ENCODE results near the gene CCDC50. TPM values are rescaled to one million over a fixed set of nuclear protein-coding genes. Genes with fewer than 3 reads are reported as not detected.

The CCDC50 gene
- total RNA-seq, 3 donors from 2014 or later, result 86.9 to 101 (median 93.4) TPM

DNA sequence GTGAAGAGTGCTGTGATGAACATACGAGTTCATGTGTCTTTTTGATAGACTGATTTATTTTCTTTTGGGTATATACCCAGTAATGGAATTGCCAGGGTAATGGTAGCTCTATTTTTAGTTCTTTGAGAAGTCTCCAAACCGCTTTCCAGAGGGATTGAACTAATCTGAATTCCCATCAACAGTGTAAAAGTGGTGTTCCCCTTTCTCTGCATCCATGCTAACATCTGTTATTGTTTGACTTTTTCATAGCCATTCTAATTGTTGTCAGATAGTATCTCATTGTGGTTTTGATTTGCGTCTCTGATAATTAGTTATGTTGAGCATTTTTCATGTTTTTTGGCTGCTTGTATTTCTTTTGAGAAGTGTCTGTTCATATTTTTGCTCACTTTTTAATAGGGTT is 55.9 kb downstream of the CCDC50 start:
- DNase-seq (ENCODE audit: low spot score in 2 of 2), result no peak
- peaks cover 7% of the 10 kb centered on the region for H3K36me3 ChIP-seq
- intact Hi-C loops (cut with DNase I; ENCODE audit: low total_unique reads), result no loop called here

DNA sequence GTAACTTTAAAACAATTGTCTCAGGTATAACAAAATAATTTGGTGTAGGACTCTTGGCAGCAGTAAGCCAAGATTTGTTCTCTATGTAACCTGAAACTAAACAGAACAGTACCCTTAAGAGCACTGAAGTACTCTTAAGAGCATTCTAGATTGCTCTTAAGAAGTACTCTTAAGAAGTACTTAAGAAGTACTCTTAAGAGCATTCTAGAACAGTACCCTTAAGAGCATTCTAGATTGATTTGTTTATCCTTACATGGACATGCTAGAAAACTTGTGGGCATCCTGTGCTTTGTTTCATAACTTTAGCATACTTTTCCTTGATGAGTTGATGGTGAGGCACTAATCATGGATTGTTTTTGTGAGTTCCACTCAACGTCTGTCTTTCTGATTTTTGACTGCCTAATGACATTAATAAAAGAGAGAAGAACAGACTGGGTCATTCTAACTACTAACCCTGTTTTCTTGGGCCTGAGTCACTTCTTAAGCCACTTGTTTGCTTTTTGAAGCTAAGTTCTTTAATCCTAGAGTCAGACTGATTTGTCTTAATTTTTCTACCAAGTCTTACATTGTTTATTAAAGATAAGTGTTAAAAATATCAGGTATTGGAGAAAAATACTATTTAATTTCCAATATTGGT is 58.4 kb downstream of the CCDC50 start:
- no peak for DNase-seq (ENCODE audit: low spot score in 2 of 2)
- H3K36me3 ChIP-seq, result no peaks in the 10 kb centered on the region
- no peaks in the 10 kb centered on the region for H3K27me3 ChIP-seq
- H3K9me3 ChIP-seq, result no peaks in the 10 kb centered on the region
- TF ChIP-seq, protein P1, sequence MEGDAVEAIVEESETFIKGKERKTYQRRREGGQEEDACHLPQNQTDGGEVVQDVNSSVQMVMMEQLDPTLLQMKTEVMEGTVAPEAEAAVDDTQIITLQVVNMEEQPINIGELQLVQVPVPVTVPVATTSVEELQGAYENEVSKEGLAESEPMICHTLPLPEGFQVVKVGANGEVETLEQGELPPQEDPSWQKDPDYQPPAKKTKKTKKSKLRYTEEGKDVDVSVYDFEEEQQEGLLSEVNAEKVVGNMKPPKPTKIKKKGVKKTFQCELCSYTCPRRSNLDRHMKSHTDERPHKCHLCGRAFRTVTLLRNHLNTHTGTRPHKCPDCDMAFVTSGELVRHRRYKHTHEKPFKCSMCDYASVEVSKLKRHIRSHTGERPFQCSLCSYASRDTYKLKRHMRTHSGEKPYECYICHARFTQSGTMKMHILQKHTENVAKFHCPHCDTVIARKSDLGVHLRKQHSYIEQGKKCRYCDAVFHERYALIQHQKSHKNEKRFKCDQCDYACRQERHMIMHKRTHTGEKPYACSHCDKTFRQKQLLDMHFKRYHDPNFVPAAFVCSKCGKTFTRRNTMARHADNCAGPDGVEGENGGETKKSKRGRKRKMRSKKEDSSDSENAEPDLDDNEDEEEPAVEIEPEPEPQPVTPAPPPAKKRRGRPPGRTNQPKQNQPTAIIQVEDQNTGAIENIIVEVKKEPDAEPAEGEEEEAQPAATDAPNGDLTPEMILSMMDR (IDR thresholded peaks at IDR 0.05), result no peak
- TF ChIP-seq POLR2A (IDR thresholded peaks at IDR 0.05) (no peak), POLR2AphosphoS5 (IDR thresholded peaks at IDR 0.05) (no peak)
- H3K4me3 ChIP-seq, result no peak overlapping the region
- H3K27ac ChIP-seq, result no peak overlapping the region
- H3K4me1 ChIP-seq, result no peaks in the 10 kb centered on the region
- intact Hi-C loops (cut with DNase I; ENCODE audit: low total_unique reads), result no loop called here

More for the DNA sequence above, 55.9 kb downstream of the CCDC50 start:
- H3K4me1 ChIP-seq, result no peaks in the 10 kb centered on the region
- no peaks in the 10 kb centered on the region for H3K27me3 ChIP-seq
- H3K9me3 ChIP-seq, result no peaks in the 10 kb centered on the region
- H3K4me3 ChIP-seq, result no peak overlapping the region
- no peak for TF ChIP-seq POLR2A (IDR thresholded peaks at IDR 0.05)
- TF ChIP-seq POLR2AphosphoS5 (IDR thresholded peaks at IDR 0.05), result no peak
- TF ChIP-seq, protein P1 (IDR thresholded peaks at IDR 0.05), result no peak
- H3K27ac ChIP-seq, result no peak overlapping the region

DNA sequence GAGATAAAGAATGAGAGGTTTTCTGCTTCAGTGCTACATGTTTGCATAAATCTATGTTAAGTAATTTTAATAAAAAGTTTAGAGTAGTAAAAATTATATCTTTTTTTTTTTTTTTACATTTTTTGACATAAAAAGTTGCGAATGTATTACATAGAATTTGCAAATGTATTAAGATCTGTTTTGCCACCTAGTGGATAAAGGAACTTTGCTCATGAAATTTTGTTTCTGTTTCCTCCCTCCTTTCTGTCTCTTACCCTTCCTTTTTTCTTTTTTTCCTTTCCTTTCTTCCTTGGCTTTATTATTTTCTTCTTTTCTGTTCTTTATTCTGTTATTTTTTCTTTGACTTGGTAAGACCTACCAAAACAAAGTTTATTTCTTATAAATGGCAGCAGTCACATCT is 59.6 kb downstream of the CCDC50 start:
- TF ChIP-seq, protein P1 (IDR thresholded peaks at IDR 0.05), result no peak
- no peak for TF ChIP-seq POLR2A (IDR thresholded peaks at IDR 0.05)
- TF ChIP-seq POLR2AphosphoS5 (IDR thresholded peaks at IDR 0.05), result no peak
- Histone ChIP-seq H3K4me1 (no peaks in the 10 kb centered on the region), H3K9me3 (no peaks in the 10 kb centered on the region), H3K4me3 (no peak overlapping the region), H3K27ac (no peak overlapping the region), H3K36me3 (no peaks in the 10 kb centered on the region), H3K27me3 (no peaks in the 10 kb centered on the region)
- DNase-seq (ENCODE audit: low spot score in 2 of 2), result no peak
- intact Hi-C loops (cut with DNase I; ENCODE audit: low total_unique reads), result no loop called here

DNA sequence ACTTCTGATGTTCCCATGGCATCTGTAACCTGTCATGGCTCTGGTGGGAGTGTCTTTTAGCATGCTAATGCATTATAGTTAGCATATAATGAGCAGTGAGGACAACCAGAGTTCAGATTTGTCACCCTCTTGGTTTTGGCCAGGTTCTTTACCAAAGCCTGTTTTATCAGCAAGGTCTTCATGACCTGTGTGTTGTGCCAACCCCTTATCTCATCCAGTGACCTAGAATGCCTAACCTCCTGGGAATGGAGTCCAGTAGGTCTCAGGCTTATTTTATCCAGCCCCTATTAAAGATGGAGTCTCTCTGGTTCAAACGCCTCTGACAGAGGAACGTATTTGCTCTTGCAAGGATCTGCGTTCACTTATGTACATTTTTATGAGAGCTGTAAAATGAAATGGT is 61.4 kb downstream of the CCDC50 start:
- Histone ChIP-seq H3K36me3 (peaks cover 3% of the 10 kb centered on the region), H3K27me3 (no peaks in the 10 kb centered on the region), H3K9me3 (no peaks in the 10 kb centered on the region), H3K4me1 (no peaks in the 10 kb centered on the region), H3K27ac (no peak overlapping the region), H3K4me3 (no peak overlapping the region)
- TF ChIP-seq, protein P1 (IDR thresholded peaks at IDR 0.05), result no peak
- TF ChIP-seq POLR2AphosphoS5 (IDR thresholded peaks at IDR 0.05), result no peak
- no peak for TF ChIP-seq POLR2A (IDR thresholded peaks at IDR 0.05)
- no peak for DNase-seq (ENCODE audit: low spot score in 2 of 2)
- intact Hi-C loops (cut with DNase I; ENCODE audit: low total_unique reads), result no loop called here

DNA sequence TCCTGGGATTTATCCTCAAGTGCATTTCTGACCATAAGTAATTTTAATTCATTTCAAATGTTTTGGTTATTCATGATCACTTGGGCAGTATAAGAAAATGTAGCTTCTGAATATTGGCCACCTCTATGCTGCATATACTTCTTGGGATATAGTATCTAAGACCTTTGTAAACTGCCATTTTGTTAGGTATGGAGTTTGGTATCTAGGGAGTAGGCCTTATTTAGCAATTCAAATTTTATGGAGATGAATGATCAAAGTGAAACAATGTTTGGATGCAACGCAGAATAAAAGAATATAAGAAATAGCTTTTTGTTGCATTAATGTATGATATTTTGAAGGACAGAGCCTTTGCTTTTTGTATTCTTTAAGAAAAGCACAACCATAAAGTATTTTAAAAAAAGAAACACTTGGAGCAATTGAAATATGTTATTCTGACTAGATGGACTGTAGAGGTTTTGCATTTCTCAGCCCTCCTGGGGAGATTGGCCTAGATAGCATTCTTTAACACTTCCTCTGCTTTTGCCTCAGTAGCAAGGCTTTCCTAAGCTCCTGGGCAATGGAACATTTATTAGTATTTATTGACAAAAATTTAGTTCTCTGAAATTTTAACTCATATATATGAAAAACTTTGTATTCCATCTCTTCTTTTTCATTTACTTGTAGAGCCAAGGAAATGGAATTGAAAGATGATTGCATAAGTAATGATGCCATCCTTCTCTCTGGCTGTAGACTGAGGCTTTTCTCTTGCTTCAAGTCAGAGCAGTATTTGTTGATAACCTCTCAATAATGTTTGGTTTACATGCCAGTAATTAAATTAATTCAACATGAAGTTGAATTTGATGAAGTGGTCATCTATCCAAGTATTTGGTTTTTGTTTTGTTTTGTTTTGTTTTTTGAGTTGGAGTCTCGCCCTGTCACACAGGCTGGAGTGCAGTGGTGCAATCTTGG is 62.9 kb downstream of the CCDC50 start:
- H3K9me3 ChIP-seq, result no peaks in the 10 kb centered on the region
- H3K27ac ChIP-seq, result no peak overlapping the region
- H3K27me3 ChIP-seq, result no peaks in the 10 kb centered on the region
- no peak for DNase-seq (ENCODE audit: low spot score in 2 of 2)
- no peaks in the 10 kb centered on the region for H3K4me1 ChIP-seq
- no peak overlapping the region for H3K4me3 ChIP-seq
- TF ChIP-seq, protein P1 (IDR thresholded peaks at IDR 0.05), result no peak
- intact Hi-C loops (cut with DNase I; ENCODE audit: low total_unique reads), result no loop called here
- peaks cover 9% of the 10 kb centered on the region for H3K36me3 ChIP-seq

Measured in breast epithelium (tissue), 4 donors.